ENCODE measurements around the gene GLCCI1. TPM values are rescaled to one million over a fixed set of nuclear protein-coding genes. Genes with fewer than 3 reads are reported as not detected.
"Not testable (repeated sequence)": the region's sequence is repeated elsewhere in the genome, so short reads cannot be mapped to it uniquely, and the experiment has no call there.

The GLCCI1 gene
- total and polyA plus RNA-seq, 4 donors, result 2.1 to 12.0 (median 8.0) TPM

DNA sequence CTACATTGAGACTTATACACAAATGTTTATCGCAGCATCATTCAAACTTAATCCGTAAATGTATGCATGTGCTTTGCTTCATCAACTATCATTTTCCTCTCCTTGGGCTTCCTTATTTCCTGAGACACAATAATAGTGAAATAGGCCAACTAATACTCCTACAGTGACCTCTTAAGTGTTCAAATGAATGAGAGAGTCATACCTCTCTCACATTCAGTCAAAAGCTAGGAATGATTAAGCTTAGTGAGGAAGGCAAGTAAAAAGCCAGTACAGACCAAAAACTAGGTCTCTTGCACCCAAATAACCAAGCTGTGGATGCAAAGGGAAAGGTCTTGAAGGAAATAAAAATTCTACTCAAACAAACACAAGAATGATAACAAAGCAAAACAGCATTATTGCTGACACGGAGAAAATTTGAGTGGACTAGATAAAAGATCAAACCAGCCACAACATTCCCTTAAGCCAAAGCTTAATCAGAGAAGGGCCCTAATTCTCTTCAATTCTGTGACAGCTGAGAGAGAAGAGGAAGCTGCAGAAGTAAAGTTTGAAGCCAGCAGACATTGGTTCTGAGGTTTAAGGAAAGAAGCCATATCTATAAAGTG lies 72.3 kb downstream of the GLCCI1 start:
- no peak for ATAC-seq (ENCODE audit: low FRiP score)
- no peaks in the 10 kb centered on the region for H3K36me3 ChIP-seq (ENCODE audit: control insufficient read depth in 1 of 2, insufficient read depth in 2 of 2, low read length in 1 of 2)
- DNase-seq, result no peak

DNA sequence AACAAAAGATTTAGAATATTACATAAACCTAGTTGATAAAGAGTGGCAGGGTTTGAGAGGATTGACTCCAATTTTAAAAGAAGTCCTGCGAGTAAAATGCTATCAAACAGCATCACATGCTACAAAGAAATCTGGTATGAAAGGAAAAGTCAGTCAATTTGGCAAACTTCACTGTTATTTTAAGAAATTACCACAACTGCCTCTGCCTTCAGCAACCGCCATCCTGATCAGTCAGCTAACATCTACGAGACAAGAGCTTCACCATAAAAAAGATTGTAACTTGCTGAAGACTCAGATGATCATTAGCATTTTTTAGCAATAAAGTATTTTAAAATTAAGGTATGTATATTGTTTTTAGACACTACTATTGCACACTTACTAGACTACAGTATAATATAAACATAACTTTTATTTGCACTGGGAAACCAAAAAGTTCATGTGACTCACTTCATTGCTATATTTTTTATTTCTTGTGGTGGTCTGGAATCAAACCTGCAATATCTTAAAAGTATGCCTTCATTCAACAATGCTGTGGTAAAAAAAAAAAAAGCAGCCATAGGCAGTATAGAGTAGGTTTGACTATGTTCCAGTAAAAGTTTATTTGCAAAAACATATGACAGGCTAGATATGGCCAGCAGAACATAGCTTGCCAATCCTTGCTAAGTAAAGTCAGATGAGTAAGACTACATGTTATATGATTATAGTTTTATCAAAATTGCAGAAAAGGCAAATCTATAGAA lies 74.4 kb downstream of the GLCCI1 start:
- no peak for ATAC-seq (ENCODE audit: low FRiP score)
- Histone ChIP-seq H3K27ac (ENCODE audit: low read depth in 1 of 2, low read length in 2 of 2) (no peak overlapping the region), H3K27me3 (ENCODE audit: control insufficient read depth in 1 of 2, insufficient read depth in 2 of 2, low read length in 1 of 2) (no peaks in the 10 kb centered on the region), H3K4me3 (ENCODE audit: low read length in 2 of 2) (no peak overlapping the region), H3K36me3 (ENCODE audit: control insufficient read depth in 1 of 2, insufficient read depth in 2 of 2, low read length in 1 of 2) (no peaks in the 10 kb centered on the region), H3K9me3 (ENCODE audit: control insufficient read depth, low read length) (no peaks in the 10 kb centered on the region), H3K4me1 (ENCODE audit: control insufficient read depth in 1 of 2, insufficient read depth in 2 of 2, low read length in 2 of 2) (no peaks in the 10 kb centered on the region)
- no peak for DNase-seq
- intact Hi-C loops (cut with DNase I), result no loop called here
- 58 to 65% methylated on average over 3 of the region's 3 CpGs for whole genome bisulfite sequencing, 2 donors

More for the DNA sequence above, 72.3 kb downstream of the GLCCI1 start:
- WGBS, 2 donors, result 89 to 91% methylated on average over 3 of the region's 3 CpGs
- no peak overlapping the region for H3K27ac ChIP-seq (ENCODE audit: low read depth in 1 of 2, low read length in 2 of 2)
- intact Hi-C loops (cut with DNase I), result no loop called here
- H3K9me3 ChIP-seq (ENCODE audit: control insufficient read depth, low read length), result no peaks in the 10 kb centered on the region
- no peak overlapping the region for H3K4me3 ChIP-seq (ENCODE audit: low read length in 2 of 2)
- H3K4me1 ChIP-seq (ENCODE audit: control insufficient read depth in 1 of 2, insufficient read depth in 2 of 2, low read length in 2 of 2), result no peaks in the 10 kb centered on the region
- no peaks in the 10 kb centered on the region for H3K27me3 ChIP-seq (ENCODE audit: control insufficient read depth in 1 of 2, insufficient read depth in 2 of 2, low read length in 1 of 2)

DNA sequence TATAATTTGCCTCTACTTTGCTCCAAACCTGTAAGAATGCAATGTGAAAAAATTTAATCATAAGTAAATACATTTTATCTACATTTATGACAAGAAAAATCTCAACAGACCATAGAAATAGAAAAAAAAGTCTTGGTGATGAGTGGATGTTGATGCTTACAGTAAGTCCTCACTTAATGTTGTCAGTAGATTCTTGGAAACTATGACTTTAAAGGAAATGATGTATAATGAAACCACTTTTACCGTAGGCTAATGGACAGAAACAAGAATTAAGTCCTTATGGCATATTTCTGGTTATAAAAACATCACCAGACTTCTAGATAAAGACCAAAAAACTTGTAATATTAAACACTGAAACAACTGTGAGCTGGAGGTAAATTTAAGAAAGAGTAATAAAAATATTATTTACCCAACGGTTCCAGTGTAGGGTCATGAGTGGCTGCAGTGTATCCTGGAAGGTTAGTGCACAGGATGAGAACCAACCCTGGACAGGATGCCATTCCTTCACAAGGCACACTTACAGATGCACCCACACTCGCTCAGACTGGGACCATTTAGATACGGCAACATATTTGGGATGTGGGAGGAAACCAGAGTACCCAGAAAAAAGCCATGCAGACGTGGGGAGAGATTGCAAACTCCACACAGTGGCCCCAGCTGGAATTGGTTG lies 76.3 kb downstream of the GLCCI1 start:
- 64 to 74% methylated on average over 5 of the region's 5 CpGs for WGBS, 2 donors
- Histone ChIP-seq H3K9me3 (ENCODE audit: control insufficient read depth, low read length) (no peaks in the 10 kb centered on the region), H3K4me3 (ENCODE audit: low read length in 2 of 2) (no peak overlapping the region), H3K36me3 (ENCODE audit: control insufficient read depth in 1 of 2, insufficient read depth in 2 of 2, low read length in 1 of 2) (no peaks in the 10 kb centered on the region), H3K27ac (ENCODE audit: low read depth in 1 of 2, low read length in 2 of 2) (no peak overlapping the region), H3K4me1 (ENCODE audit: control insufficient read depth in 1 of 2, insufficient read depth in 2 of 2, low read length in 2 of 2) (no peaks in the 10 kb centered on the region), H3K27me3 (ENCODE audit: control insufficient read depth in 1 of 2, insufficient read depth in 2 of 2, low read length in 1 of 2) (no peaks in the 10 kb centered on the region)
- DNase-seq (no peak), ATAC-seq (ENCODE audit: low FRiP score) (no peak)
- intact Hi-C loops (cut with DNase I), result no loop called here

DNA sequence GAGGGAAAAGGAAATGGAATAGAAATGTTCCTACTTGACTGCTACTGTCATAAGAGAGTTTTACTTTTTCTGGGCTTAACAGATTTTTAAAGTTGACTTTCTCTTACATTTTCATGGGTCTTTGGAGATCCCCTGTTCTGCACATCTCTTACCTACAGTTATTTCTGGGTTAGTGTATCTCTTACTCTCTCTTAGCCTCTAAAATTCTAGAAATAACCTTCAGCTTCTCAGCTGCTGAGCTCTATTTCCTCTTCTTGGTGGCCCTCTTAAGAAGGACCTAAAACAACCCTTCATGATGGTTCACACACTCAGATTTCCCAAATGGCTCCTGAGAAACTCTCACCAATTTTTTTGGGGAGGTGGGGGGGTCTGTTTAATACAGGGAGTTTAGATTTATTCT lies 79.5 kb downstream of the GLCCI1 start:
- H3K27me3 ChIP-seq (ENCODE audit: control insufficient read depth in 1 of 2, insufficient read depth in 2 of 2, low read length in 1 of 2); H3K36me3 ChIP-seq (ENCODE audit: control insufficient read depth in 1 of 2, insufficient read depth in 2 of 2, low read length in 1 of 2); DNase-seq; H3K4me1 ChIP-seq (ENCODE audit: control insufficient read depth in 1 of 2, insufficient read depth in 2 of 2, low read length in 2 of 2); H3K9me3 ChIP-seq (ENCODE audit: control insufficient read depth, low read length); H3K27ac ChIP-seq (ENCODE audit: low read depth in 1 of 2, low read length in 2 of 2); intact Hi-C loops (cut with DNase I); ATAC-seq (ENCODE audit: low FRiP score); H3K4me3 ChIP-seq (ENCODE audit: low read length in 2 of 2): not testable (repeated sequence)

DNA sequence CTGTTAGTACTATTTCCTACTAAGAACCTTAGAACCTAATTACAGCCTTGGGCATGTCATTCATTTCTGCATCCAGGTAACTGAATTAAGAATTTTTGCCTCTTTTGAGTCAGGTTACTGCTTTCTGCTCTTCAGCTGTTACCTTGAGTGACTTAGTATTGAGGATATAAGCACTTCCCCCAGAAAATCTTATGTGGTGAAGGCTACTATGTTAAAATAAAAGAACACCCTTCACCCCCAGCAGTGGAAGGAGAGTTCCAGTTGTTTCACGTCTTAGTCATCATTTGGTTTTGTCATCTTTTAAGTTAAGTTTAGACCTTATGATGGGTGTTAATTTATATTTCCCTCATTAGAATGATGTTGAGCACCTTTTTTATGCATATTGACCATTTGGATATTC lies 82.8 kb downstream of the GLCCI1 start:
- no peak overlapping the region for H3K4me3 ChIP-seq (ENCODE audit: low read length in 2 of 2)
- WGBS, 2 donors, result 91 to 94% methylated on average over 1 of the region's 1 CpG
- no peak overlapping the region for H3K27ac ChIP-seq (ENCODE audit: low read depth in 1 of 2, low read length in 2 of 2)
- H3K36me3 ChIP-seq (ENCODE audit: control insufficient read depth in 1 of 2, insufficient read depth in 2 of 2, low read length in 1 of 2), result peaks cover 0 to 2% of the 10 kb centered on the region in 2 donors
- no peaks in the 10 kb centered on the region for H3K27me3 ChIP-seq (ENCODE audit: control insufficient read depth in 1 of 2, insufficient read depth in 2 of 2, low read length in 1 of 2)
- intact Hi-C loops (cut with DNase I), result no loop called here
- H3K9me3 ChIP-seq (ENCODE audit: control insufficient read depth, low read length), result no peaks in the 10 kb centered on the region
- ATAC-seq (ENCODE audit: low FRiP score), result no peak
- H3K4me1 ChIP-seq (ENCODE audit: control insufficient read depth in 1 of 2, insufficient read depth in 2 of 2, low read length in 2 of 2), result no peaks in the 10 kb centered on the region
- DNase-seq, result no peak

DNA sequence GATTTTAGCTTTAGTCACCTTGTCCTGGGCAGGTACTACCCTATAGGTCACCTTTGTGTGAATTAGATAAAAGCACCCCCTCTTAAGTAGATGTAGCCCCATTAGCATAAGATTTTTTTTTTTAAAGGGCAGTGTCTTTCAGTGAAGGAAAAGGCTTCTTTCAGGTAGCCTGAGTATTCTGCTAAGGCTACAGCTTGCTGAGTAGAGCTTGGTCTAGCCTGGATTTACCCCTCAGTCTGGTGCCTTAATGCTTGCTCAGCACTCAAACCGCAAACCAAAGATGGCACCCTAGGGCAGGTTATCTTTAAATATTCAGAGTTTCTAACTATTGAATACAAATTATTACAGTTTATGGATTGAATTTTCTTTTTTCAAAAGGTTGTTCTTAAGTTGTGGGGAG lies 83.4 kb downstream of the GLCCI1 start:
- ATAC-seq (ENCODE audit: low FRiP score), result no peak
- DNase-seq, result no peak
- Histone ChIP-seq H3K27me3 (ENCODE audit: control insufficient read depth in 1 of 2, insufficient read depth in 2 of 2, low read length in 1 of 2) (no peaks in the 10 kb centered on the region), H3K36me3 (ENCODE audit: control insufficient read depth in 1 of 2, insufficient read depth in 2 of 2, low read length in 1 of 2) (peaks cover 0 to 2% of the 10 kb centered on the region in 2 donors), H3K4me1 (ENCODE audit: control insufficient read depth in 1 of 2, insufficient read depth in 2 of 2, low read length in 2 of 2) (no peaks in the 10 kb centered on the region), H3K27ac (ENCODE audit: low read depth in 1 of 2, low read length in 2 of 2) (no peak overlapping the region), H3K9me3 (ENCODE audit: control insufficient read depth, low read length) (no peaks in the 10 kb centered on the region), H3K4me3 (ENCODE audit: low read length in 2 of 2) (no peak overlapping the region)
- intact Hi-C loops (cut with DNase I), result no loop called here
- 99 to 100% methylated on average over 1 of the region's 1 CpG for WGBS, 2 donors

DNA sequence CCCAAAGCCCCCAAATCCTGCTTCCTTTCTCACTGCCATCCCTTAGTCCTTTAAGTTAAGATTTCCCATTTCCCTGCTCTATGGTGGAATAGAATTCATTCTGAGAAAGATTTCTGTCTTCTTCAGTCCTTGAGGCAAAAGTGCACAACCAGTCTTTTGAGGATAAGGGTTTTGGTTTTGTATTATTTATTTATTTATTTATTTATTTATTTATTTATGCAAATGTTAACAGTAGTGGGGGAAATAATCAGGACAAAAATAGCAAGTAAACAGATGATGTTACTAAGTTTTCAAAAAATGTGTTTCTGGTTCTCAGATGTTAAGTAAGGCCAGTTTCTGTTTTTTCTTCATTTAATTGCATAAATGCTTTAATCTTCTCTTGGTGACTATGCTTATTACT lies 84.2 kb downstream of the GLCCI1 start:
- DNase-seq (no peak), ATAC-seq (ENCODE audit: low FRiP score) (no peak)
- Histone ChIP-seq H3K27ac (ENCODE audit: low read depth in 1 of 2, low read length in 2 of 2) (no peak overlapping the region), H3K27me3 (ENCODE audit: control insufficient read depth in 1 of 2, insufficient read depth in 2 of 2, low read length in 1 of 2) (no peaks in the 10 kb centered on the region), H3K4me1 (ENCODE audit: control insufficient read depth in 1 of 2, insufficient read depth in 2 of 2, low read length in 2 of 2) (no peaks in the 10 kb centered on the region), H3K4me3 (ENCODE audit: low read length in 2 of 2) (no peak overlapping the region), H3K36me3 (ENCODE audit: control insufficient read depth in 1 of 2, insufficient read depth in 2 of 2, low read length in 1 of 2) (peaks cover 0 to 2% of the 10 kb centered on the region in 2 donors), H3K9me3 (ENCODE audit: control insufficient read depth, low read length) (no peaks in the 10 kb centered on the region)
- intact Hi-C loops (cut with DNase I), result no loop called here

DNA sequence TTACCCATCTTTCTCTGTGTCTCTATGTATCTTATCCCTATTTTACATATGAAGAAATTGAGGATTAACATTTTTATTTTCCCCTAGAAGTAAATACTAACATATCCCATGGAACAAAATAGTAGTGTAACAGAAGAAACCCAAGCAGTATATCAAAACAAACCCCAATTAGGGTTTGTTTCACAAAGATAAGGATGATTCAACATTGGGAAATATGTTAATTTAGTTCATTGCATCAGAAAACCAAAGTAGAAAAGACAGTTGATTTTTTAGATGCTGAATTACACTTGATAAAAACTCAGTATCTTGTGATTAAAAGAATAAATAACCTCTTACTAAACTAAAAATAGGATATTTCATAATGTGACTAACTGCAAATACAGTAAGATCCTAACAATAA lies 87.8 kb downstream of the GLCCI1 start:
- Histone ChIP-seq H3K9me3 (ENCODE audit: control insufficient read depth, low read length) (no peaks in the 10 kb centered on the region), H3K4me3 (ENCODE audit: low read length in 2 of 2) (no peak overlapping the region), H3K27me3 (ENCODE audit: control insufficient read depth in 1 of 2, insufficient read depth in 2 of 2, low read length in 1 of 2) (no peaks in the 10 kb centered on the region), H3K4me1 (ENCODE audit: control insufficient read depth in 1 of 2, insufficient read depth in 2 of 2, low read length in 2 of 2) (no peaks in the 10 kb centered on the region), H3K36me3 (ENCODE audit: control insufficient read depth in 1 of 2, insufficient read depth in 2 of 2, low read length in 1 of 2) (peaks cover 0 to 2% of the 10 kb centered on the region in 2 donors), H3K27ac (ENCODE audit: low read depth in 1 of 2, low read length in 2 of 2) (no peak overlapping the region)
- DNase-seq, result no peak
- intact Hi-C loops (cut with DNase I), result no loop called here
- no peak for ATAC-seq (ENCODE audit: low FRiP score)

DNA sequence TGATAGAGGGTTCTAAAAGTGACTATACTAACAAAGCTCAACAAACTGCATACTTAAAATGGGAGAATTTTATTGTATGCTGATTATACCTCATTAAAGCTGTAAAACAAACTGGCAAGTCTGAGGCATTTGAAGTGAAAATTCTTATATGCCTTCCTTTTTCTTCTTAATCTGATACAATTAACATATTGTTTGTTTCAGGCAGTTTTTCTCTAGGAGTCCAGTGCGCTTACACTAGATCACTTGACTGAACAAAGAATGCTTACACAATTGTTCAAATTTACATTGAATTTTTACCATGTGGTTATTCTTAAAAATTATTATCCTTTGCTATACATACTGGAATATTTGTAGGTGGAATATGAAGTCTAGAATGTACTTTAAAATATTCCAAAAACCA lies 89.0 kb downstream of the GLCCI1 start:
- ATAC-seq (ENCODE audit: low FRiP score) (no peak), DNase-seq (no peak)
- Histone ChIP-seq H3K4me3 (ENCODE audit: low read length in 2 of 2) (no peak overlapping the region), H3K27ac (ENCODE audit: low read depth in 1 of 2, low read length in 2 of 2) (no peak overlapping the region), H3K4me1 (ENCODE audit: control insufficient read depth in 1 of 2, insufficient read depth in 2 of 2, low read length in 2 of 2) (no peaks in the 10 kb centered on the region), H3K9me3 (ENCODE audit: control insufficient read depth, low read length) (no peaks in the 10 kb centered on the region), H3K36me3 (ENCODE audit: control insufficient read depth in 1 of 2, insufficient read depth in 2 of 2, low read length in 1 of 2) (peaks cover 0 to under 1% of the 10 kb centered on the region in 2 donors), H3K27me3 (ENCODE audit: control insufficient read depth in 1 of 2, insufficient read depth in 2 of 2, low read length in 1 of 2) (no peaks in the 10 kb centered on the region)
- intact Hi-C loops (cut with DNase I), result no loop called here
- 95 to 97% methylated on average over 1 of the region's 1 CpG for WGBS, 2 donors

Data from aorta (tissue), 5 donors.